ENCODE results near the gene CWF19L1.
"Not testable (repeated sequence)": the region's sequence is repeated elsewhere in the genome, so short reads cannot be mapped to it uniquely, and the experiment has no call there.

DNA sequence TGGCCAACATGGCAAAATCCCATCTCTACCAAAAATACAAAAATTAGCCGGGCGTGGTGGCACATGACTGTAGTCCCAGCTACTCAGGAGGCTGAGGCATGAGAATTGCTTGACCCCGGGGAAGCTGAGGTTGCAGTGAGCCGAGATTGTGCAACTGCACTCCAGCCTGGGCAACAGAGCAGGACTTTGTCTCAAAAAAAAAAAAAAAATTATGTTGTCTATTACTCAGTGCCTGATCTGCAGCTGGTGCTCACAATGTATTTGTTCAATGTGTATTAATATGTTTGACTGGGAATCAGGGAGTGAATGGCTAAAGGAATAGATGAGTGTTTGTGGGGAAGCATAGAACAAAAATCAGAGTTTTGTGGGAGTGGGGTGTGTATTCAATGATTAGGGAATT lies 24.9 kb upstream of the CWF19L1 start:
- TF ChIP-seq TAF1 (IDR thresholded peaks at IDR 0.05; ENCODE audit: borderline replicate concordance, low read depth, low read length); POLR2AphosphoS5 (IDR thresholded peaks at IDR 0.05; ENCODE audit: low read depth, low read length): not testable (repeated sequence)

Measured in GM12892 (cell line).